Activated CD4-positive, alpha-beta T cell treated with anti-CD3 and anti-CD28 coated beads, Interleukin-2, amount 50 U/mL, for 48 hours (primary cell): ENCODE results near the gene CYP27B1.
"Not testable (repeated sequence)": the region's sequence is repeated elsewhere in the genome, so short reads cannot be mapped to it uniquely, and the experiment has no call there.

Experiments used
- DNase-seq, 2 experiments: peaks; one replicate each; pipeline ENCODE4 v3.0.0-alpha.2; 2020

The CYP27B1 gene

DNA sequence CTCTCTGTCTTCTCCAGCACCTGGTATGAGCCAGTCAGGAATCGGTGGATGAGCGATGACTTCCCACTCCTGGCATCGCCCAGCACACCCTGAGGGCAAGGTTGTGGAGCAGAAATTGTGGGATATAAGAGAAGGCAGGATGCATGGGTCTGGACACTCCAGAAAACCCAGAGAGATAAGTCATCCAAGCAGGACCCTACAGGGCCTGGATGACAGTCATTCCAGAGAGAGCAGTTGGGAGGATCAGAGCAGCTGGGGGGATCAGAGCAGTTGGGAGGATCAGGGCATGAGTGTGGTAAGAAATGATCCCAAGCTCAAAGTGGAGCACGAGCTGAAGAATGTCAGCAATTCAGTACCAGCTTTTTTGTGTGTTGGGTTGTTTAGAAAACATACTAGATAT, 32.3 kb downstream of the CYP27B1 start:
- DNase-seq: no peak

- no peak for DNase-seq
These were observed 33.0 kb downstream of the CYP27B1 start for GRCh38 chr12:57733928-57734327.

DNA sequence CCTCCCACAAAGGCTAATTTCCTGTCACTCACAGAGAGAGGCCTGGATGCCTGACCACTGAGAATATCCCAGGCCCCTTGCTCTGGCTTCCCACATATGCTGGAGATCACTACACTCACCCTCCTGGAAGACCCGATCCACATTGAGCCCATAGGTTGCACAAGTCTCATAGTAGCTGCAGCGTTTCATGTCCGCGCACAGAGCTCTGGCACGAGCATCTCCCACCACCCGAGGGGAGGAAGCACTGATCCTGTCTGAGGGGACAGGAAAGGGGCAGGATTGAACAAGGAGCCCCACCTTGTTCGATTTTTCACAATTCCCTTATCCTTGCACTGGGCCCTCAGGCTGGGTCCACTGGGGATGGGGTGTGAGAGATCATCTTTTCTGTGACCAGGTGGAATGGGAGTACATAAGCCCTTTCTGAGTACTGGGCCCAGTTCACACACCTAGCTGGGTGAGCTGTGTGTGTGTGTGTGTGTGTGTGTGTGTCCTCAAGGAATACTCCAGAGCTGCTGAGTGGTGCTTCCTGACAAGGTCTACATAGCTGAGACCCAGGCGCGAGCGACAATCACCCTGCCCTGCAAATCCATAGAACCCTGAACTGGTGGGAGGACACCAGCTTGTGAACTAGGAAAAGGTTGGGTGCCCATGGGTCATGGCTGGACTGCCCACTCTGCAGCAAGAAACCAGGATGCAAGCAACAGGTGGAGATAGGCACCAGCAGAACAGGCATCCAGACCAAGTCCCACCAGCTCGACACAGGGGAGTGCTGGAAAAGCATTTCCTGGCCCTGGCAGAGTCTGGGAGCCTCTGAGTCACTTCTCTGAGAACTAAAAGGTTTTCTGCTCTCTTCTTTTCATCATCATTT, 33.9 kb downstream of the CYP27B1 start:
- no peak for DNase-seq

GRCh38 chr12:57732270-57732669, 34.6 kb downstream of the CYP27B1 start:
- DNase-seq: no peak

- no peak for DNase-seq
These were observed 35.3 kb downstream of the CYP27B1 start for GRCh38 chr12:57731411-57732080.

DNA sequence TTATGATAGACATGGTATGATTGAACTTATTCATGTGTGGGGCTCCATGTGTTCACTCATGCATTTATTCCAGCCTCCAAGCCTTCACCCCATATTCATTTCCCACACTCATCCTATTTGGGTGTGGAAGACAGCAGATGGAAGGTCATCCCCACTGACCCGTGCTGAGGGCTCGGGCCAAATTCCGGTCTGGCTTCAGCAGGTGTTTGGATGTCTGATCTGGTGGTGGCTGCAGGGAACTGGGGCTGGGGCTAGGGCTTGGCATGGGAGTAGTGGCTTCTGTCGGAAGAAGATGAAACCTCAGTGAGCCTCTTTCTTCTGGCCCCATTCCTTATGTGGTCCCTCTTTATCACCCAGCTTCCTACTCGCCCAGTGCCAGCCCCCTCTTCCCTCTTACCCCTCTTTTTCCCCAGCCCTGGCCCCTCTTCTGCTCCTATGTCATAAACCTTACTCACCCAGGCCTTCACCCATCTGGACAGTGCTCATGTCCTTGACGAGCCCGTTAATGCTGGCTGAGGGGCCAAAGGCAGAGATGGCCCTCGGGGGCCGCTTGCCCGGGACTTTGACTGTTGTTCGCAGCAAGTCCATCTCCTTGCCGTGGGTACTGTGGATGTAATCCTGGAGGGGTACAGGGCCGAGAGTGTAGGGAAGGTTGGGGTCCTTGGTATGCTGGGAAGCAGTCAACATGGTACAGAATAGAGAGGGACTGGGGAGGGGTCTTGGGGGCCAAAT, 36.4 kb downstream of the CYP27B1 start:
- no peak for DNase-seq

GRCh38 chr12:57729321-57729844, 37.5 kb downstream of the CYP27B1 start:
- no peak for DNase-seq

DNA sequence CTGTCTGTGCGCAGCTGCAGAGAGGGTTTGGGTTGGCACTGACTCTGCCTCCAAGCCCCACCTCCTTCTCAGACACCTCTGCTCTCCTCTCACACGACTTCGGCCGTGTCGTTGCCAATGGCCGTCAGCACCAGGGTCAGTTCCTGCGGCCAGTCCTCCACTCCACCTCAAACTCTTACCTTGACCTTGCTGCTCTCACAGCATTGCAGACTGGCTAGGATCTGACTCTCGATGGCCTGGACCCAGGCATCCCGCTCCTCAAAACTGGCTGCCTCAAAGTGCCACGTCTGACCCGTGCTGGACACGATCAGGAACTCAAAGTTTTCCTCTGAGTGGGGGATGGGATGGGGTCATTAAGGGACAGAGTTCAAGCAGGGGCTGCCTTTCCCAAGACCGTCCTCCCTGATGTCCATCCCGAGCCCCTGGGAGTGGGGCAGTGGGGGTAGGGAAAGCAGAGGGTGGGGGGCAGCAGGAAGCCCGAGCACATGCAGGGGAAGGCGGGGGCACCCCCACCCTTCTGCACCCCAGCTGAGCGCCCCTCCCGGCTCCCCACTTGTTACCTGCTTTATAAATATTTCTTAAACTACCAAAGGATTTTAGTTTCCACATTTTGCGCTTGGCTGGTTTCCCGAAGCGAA, 39.0 kb downstream of the CYP27B1 start:
- no peak for DNase-seq

DNA sequence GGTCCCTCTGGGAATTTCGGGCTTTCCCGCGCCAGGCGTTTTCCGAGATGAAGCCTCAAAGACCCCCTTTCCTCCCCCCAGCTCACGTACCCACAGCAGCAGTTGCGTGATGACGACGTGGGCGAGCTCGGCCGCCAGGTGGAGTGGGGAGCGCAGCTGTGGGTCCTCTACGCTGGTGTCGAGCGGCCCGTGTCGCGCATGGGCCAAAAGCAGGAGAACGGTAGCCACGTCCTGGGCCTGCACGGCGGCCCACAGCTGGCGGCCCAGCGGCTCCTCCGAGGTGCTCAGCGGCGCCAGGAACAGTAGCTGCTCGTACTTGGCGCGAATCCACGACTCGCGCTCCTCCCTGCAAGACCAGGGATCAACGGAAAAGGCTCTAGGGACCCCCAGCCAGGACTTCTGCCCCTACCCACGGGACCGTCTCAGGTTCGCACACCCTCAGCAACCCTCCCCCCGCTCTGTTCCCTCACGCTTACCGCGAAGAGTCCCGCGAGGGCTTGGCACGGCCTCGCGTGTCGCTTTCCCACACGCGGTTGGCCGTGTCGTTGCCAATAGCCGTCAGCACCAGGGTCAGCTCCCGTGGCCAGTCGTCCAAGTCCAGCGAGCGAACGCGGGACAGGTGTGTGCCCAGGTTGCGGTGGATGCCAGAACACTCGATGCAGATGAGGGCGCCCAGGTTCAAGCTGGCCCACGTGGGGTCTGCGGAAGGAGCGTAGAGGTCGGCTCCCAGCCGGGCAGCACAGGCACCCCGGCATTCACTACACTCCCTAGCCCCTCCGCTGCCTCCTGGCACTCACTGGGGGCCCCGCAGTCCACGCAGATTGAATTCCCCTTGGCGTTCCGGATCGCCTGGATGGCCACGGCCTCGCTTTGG, 39.8 kb downstream of the CYP27B1 start:
- no peak for DNase-seq

GRCh38 chr12:57726151-57726883, 40.6 kb downstream of the CYP27B1 start:
- DNase-seq: peak; percentile 27 to 32

DNA sequence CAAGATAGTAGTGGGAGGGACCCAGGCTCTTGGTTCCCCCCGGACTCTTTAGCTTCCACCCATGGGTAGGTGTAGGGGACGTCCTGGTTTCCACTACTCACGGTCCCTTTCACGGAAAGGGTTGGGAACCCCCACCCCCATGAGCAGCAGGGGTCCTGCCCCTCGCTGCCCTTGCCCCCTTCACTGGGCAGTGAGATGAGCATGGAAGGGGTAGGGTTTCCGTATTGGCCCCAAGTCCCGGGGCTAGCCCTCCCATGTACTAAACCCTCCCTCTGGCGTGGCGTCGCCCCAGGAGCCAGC, 41.1 kb downstream of the CYP27B1 start:
- no peak for DNase-seq

- no peak for DNase-seq
These were observed 41.7 kb downstream of the CYP27B1 start for GRCh38 chr12:57724936-57725740.

- no peak for DNase-seq
These were observed 42.6 kb downstream of the CYP27B1 start for GRCh38 chr12:57724003-57724935.

DNA sequence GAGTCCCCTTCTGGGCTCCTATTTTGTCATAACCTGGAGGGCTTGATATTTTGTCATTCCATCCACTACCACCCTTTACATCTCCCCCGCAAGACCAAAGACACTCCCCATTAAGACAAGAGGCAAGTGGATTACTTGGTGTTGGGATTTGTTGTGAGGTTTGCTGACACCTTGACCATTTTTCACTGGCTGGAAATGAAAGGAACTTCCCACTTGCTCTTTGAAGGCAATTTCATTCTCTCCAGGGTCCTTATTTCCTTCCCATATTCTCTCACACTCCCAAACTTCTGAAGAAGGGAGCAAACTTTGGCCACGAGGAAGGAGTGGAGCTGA, 43.3 kb downstream of the CYP27B1 start:
- DNase-seq: no peak

GRCh38 chr12:57722716-57723629, 43.9 kb downstream of the CYP27B1 start:
- DNase-seq: no peak

DNA sequence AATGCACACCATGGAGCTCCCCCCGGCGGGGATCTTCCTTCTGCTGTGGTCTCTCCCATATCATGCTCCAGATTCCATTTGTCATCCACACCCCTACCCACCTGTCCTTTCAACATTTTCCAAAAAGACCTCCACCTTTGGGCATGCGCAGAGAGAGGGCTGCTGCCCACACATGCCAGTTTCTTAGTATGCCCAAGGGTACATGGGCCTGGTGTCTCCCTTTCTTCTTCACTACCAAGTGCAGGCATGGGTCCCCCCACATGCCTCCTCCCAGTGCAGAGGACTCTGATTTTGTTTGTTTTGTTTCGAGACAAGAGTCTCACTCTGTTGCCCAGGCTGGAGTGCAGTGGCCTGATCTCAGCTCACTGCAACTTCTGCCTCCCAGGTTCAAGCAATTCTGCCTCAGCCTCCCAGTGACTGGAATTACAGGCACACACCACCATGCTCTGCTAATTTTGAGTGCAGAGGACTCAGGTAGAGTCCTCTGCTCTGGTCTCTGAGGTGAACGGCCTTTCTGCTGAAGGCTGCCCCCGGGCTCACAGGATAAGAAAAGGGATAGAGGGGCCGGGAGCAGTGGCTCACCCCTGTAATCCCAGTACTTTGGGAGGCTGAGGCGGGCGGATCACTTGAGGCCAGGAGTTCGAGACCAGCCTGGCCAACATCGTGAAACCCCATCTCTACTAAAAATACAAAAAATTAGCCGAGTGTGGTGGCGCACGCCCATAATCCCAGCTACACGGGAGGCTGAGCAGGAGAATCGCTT, 44.9 kb downstream of the CYP27B1 start:
- not testable (repeated sequence) for DNase-seq
